Measurements from ENCODE around the gene AGTRAP.

- TF ChIP-seq POLR2AphosphoS5 (IDR thresholded peaks at IDR 0.05; ENCODE audit: insufficient read depth in 1 of 2, low read depth in 1 of 2) (no peak), CTCF (IDR thresholded peaks at IDR 0.05) (no peak), POLR2A (IDR thresholded peaks at IDR 0.05) (no peak)
Observed at GRCh38 chr1:11693024-11693590, 42.8 kb upstream of the AGTRAP start.
